GM19351 (cell line): ENCODE results near the gene RAB40AL.

Experiments used
- ATAC-seq: cut with Tn5 transposase; IDR thresholded peaks from one replicate; pipeline ENCODE4 v1.9.1; 2021; ENCODE audit warnings: mild to moderate bottlenecking, moderate library complexity; ENCODE audit not compliant: unreplicated experiment

The RAB40AL gene

GRCh38 chrX:102979536-102979935 lies 42.5 kb downstream of the RAB40AL start:
- no peak for ATAC-seq

GRCh38 chrX:102983205-102983604 lies 46.1 kb downstream of the RAB40AL start:
- no peak for ATAC-seq

GRCh38 chrX:102985192-102985591 lies 48.1 kb downstream of the RAB40AL start:
- ATAC-seq, result no peak
